Skeletal muscle satellite cell (primary cell): Measurements from ENCODE around the gene ST6GALNAC4.

Source experiments
- H3K27me3 ChIP-seq: 2 replicates; pipeline ENCODE4 v1.7.0; 2013; ENCODE audit warnings: low read length; ENCODE audit not compliant: control insufficient read depth, insufficient read depth
- H3K36me3 ChIP-seq: 2 replicates; pipeline ENCODE4 v1.7.0; 2013; ENCODE audit warnings: mild to moderate bottlenecking, control low read depth, low read length; ENCODE audit not compliant: insufficient read depth
- H3K4me1 ChIP-seq: 2 replicates; pipeline ENCODE4 v1.7.0; 2013; ENCODE audit warnings: low read length; ENCODE audit not compliant: control insufficient read depth, insufficient read depth
- H3K4me2 ChIP-seq: 2 replicates; pipeline ENCODE4 v1.7.0; 2013; ENCODE audit warnings: mild to moderate bottlenecking, low read length
- H3K4me3 ChIP-seq: 2 replicates; pipeline ENCODE4 v1.7.0; 2013; ENCODE audit warnings: low read length
- H3K9ac ChIP-seq: 2 replicates; pipeline ENCODE4 v1.7.0; 2013; ENCODE audit warnings: mild to moderate bottlenecking, low read depth, low read length, moderate library complexity
- H3K9me3 ChIP-seq: replicated peaks from 2 replicates; pipeline ENCODE4 v1.7.0; 2013; ENCODE audit warnings: mild to moderate bottlenecking, control low read depth, low read length

The ST6GALNAC4 gene

DNA sequence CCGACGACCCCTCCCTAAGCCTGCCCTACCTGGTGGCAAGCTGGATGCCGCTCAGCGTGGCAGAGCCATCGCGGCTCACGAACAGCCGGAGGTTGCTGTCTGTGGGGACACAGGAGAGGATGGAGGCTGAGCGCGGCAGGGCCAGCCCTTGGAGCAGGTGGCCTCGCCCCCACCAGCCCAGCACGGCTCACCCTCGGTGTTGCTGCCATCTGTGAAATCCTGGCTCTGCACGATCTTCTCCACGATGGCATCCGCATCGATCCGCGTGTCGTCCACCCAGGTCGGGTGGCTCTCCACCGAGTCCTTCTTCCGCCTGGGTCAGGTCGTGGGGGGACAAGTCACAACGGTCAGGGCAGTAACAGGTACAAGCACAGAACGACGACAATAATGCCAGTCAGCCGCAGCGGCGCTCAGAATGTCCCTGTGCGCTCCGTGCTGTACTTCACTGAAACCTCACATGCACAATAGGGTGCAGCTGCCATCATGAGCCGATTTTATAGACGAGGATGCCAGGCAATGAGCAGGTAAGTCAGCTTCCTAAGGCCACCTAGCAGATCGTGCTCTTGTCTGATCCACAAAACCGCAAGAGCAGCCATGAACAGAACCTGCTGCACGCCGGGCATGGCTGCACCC is 27.9 kb upstream of the ST6GALNAC4 start:
- H3K4me3 ChIP-seq = no peak overlapping the region
- no peak overlapping the region for H3K9ac ChIP-seq
- H3K36me3 ChIP-seq = no peaks in the 10 kb centered on the region
- H3K4me1 ChIP-seq = peaks cover 4% of the 10 kb centered on the region
- H3K27me3 ChIP-seq = no peaks in the 10 kb centered on the region
- no peak overlapping the region for H3K4me2 ChIP-seq
- no peaks in the 10 kb centered on the region for H3K9me3 ChIP-seq

GRCh38 chr9:127943731-127944144 is 26.9 kb upstream of the ST6GALNAC4 start:
- H3K36me3 ChIP-seq = no peaks in the 10 kb centered on the region
- H3K9ac ChIP-seq = no peak overlapping the region
- H3K27me3 ChIP-seq = no peaks in the 10 kb centered on the region
- H3K4me3 ChIP-seq = no peak overlapping the region
- H3K9me3 ChIP-seq = no peaks in the 10 kb centered on the region
- peaks cover 4% of the 10 kb centered on the region for H3K4me1 ChIP-seq
- H3K4me2 ChIP-seq = no peak overlapping the region

GRCh38 chr9:127943011-127943662 is 26.3 kb upstream of the ST6GALNAC4 start:
- no peak overlapping the region for H3K9ac ChIP-seq
- H3K4me2 ChIP-seq = no peak overlapping the region
- no peaks in the 10 kb centered on the region for H3K36me3 ChIP-seq
- peaks cover 5% of the 10 kb centered on the region for H3K4me1 ChIP-seq
- H3K27me3 ChIP-seq = no peaks in the 10 kb centered on the region
- H3K4me3 ChIP-seq = no peak overlapping the region
- no peaks in the 10 kb centered on the region for H3K9me3 ChIP-seq

DNA sequence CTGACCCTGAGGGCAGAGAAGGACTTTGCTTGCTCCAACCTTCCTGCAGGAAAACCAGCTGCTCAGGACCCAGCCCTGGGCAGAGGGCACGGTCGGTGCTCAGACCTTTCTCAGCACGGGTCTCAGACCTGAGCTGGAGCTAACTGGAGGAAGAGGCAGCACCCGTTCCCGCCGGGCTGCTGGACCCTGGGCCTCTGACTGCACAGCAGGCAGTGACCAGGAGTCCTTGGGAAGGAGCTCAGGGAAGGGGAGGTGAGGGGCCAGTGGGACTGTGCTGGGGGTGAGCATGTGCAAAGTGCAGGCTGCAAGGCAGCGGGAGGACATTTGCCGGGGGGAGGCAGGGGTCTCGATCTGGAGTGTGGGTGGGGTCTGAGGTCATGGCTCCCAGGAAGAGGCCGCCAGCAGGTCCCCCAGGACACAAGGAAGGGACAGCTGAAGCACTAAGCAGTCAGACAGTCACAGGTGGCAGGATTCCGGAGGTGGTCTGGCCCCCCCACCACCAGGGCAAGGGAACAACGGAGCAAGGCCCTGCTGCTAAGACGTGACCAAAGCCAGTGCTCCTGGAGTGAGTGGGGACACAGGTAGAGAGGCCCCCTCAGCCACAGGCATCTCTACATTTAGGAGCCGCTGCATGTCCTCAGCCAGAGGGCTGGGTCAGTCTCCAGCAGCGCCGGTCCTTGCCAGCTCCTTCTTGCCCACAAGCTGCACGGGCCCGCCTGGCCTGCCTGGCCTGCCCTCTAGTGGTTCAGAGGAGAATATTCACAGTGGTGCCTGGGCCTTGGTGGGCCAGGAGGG is 25.6 kb upstream of the ST6GALNAC4 start:
- no peak overlapping the region for H3K4me3 ChIP-seq
- H3K4me2 ChIP-seq = no peak overlapping the region
- no peaks in the 10 kb centered on the region for H3K36me3 ChIP-seq

DNA sequence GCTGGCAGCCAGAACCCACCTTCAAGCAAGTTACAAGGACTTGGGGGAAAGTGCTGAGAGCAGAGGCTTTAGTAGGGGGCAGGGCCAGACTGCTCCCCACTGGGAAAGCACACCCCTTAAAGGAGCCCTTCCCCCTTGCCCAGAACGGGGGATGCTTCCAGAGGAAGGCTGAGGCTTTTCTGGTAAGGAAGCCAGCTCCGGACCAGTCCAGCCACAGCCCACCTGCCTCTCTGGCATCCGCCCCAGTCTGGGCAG is 25.0 kb upstream of the ST6GALNAC4 start:
- Histone ChIP-seq H3K4me2 (no peak overlapping the region), H3K36me3 (no peaks in the 10 kb centered on the region), H3K4me3 (no peak overlapping the region), H3K27me3 (no peaks in the 10 kb centered on the region), H3K4me1 (peaks cover 11% of the 10 kb centered on the region), H3K9ac (no peak overlapping the region), H3K9me3 (no peaks in the 10 kb centered on the region)

More for the DNA sequence above, 25.6 kb upstream of the ST6GALNAC4 start:
- no peak overlapping the region for H3K9ac ChIP-seq
- peaks cover 9% of the 10 kb centered on the region for H3K4me1 ChIP-seq
- no peaks in the 10 kb centered on the region for H3K27me3 ChIP-seq
- H3K9me3 ChIP-seq = no peaks in the 10 kb centered on the region

DNA sequence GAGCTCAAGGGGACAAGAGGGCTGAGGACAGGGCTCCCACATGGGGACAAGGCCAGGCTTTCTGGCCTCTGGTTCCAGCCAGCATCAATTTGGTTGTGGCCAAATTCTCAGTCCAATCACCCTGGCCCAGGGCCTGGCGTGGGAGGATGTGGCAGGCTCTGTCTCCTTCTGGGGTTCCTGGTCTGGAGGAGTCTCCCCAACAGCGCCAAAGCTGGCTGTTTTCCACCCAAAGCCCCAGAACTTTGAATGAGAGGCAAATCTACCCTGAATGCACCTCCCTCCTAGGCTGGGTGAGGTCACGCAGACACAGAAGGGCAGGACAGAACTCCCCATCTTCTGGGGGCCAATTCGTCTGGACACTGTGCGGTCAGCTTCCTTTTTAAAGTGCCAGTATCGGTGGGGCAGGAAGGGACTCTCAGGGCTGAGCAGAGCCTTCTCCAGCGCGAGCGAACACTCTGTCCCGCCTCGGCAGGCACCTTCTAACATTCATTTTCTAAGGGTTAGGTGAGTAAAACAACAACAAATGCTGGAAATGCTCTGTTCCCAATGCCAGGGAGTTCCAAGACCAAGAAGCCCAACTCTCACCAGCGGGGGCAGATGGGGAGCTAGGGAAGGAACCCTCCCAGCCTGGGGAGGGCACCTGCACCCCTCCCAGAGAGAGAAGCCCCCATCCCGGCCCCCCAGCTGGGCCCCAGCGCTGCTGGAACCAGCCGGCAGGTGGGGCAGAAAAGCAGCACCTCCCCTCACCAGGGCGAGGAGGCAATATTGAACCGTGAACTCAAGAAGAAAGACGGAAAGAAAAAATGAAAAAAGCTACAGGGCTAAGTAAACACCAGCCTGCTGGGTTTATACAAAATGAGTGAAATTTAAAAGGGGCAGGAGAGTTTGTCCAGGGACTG is 24.5 kb upstream of the ST6GALNAC4 start:
- Histone ChIP-seq H3K27me3 (no peaks in the 10 kb centered on the region), H3K9ac (no peak overlapping the region), H3K4me2 (no peak overlapping the region), H3K4me3 (no peak overlapping the region), H3K36me3 (no peaks in the 10 kb centered on the region), H3K9me3 (no peaks in the 10 kb centered on the region), H3K4me1 (peaks cover 17% of the 10 kb centered on the region)

- Histone ChIP-seq H3K27me3 (no peaks in the 10 kb centered on the region), H3K36me3 (no peaks in the 10 kb centered on the region), H3K4me3 (no peak overlapping the region), H3K4me2 (no peak overlapping the region), H3K4me1 (peaks cover 24% of the 10 kb centered on the region), H3K9ac (no peak overlapping the region), H3K9me3 (no peaks in the 10 kb centered on the region)
These were observed 23.8 kb upstream of the ST6GALNAC4 start for GRCh38 chr9:127940593-127940992.

DNA sequence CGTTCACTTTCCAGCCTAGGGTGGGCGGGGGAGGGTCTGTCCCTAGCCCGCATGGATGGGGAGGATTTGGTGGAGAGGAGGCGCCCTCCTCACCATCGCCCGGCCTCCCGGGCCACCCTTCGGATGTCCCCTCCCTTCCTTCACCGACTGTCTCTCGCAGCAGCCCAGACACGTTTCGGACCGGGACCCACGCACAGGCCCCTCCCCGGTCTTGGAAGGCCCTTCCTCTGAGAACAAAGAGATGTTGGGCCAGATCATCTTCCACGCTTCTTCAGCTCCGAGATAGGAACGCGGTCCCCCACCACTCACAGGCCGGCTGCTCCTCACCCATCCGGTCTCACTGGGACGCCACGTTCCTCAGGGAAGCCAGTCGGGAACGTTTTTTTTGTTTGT is 21.5 kb upstream of the ST6GALNAC4 start:
- H3K9ac ChIP-seq = peak overlapping the region; percentile 88
- H3K4me1 ChIP-seq = peaks cover 29% of the 10 kb centered on the region
- H3K4me2 ChIP-seq = peak overlapping the region; percentile 86
- peaks cover 9% of the 10 kb centered on the region for H3K36me3 ChIP-seq
- no peaks in the 10 kb centered on the region for H3K9me3 ChIP-seq
- H3K4me3 ChIP-seq = no peak overlapping the region
- no peaks in the 10 kb centered on the region for H3K27me3 ChIP-seq

DNA sequence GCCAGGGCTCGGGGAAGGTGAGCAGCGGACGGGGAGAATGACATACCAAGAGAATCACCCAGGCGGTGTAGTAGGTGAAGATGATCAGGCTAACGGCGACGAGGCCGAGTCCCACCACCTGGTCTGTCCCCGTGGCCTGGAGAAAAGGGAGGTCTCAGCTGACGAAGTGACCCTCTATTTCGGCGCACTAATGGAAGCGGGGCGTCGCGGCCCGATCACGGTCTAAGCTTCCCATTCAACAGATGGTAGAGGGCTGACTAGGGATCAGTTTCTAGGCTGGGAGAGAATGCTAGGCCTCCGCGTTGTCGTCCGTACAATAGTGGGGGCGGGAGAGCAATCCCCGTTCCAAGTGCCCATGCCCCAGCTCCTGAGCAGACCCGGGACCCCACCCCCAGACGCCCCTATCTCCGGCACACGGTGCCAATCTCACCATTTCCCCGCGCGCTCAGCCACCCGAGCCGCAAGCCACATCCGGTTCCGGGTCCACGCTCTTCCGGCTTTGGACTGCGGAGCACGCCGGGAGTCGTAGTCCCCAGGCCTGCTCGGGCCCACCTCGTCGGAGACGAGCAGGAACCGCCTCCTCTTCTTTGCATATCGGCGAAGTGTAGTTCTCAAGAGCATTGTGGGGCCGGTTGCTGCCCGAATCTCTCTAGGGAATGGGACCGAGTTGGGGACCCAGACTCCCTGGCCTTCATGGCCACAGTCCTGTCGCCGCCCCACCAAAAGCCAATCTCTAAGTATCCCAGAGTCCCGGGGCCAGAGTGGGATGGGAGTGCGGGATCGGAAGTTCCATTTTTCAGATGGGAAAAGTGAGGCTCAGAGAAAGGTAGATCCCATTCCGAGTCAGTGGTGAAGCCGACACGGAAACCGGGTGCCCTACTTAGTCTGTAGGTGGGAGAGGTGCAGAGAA is 20.8 kb upstream of the ST6GALNAC4 start, which contains the start of gene DPM2:
Gene DPM2, minus strand, starts transcription at position 467 of the 910 bp plus-strand sequence. Its CDS starts 34 bp downstream, at position 433.
- H3K4me3 ChIP-seq = peak within 1 kb of the TSS; percentile 90
- peaks cover 9% of the 10 kb centered on the region for H3K36me3 ChIP-seq
- peaks cover 28% of the 10 kb centered on the region for H3K4me1 ChIP-seq
- H3K4me2 ChIP-seq = peak within 1 kb of the TSS; percentile 86
- no peaks in the 10 kb centered on the region for H3K9me3 ChIP-seq
- H3K9ac ChIP-seq = peak within 1 kb of the TSS; percentile 88
- no peaks in the 10 kb centered on the region for H3K27me3 ChIP-seq

GRCh38 chr9:127937056-127937387 is 20.2 kb upstream of the ST6GALNAC4 start:
- H3K9me3 ChIP-seq = no peaks in the 10 kb centered on the region
- peaks cover 25% of the 10 kb centered on the region for H3K4me1 ChIP-seq
- H3K36me3 ChIP-seq = peaks cover 9% of the 10 kb centered on the region
- peak overlapping the region; percentile 88 for H3K9ac ChIP-seq
- H3K27me3 ChIP-seq = no peaks in the 10 kb centered on the region
- H3K4me3 ChIP-seq = peak overlapping the region; percentile 90
- H3K4me2 ChIP-seq = peak overlapping the region; percentile 86
